Endothelial cell of umbilical vein (primary cell): ENCODE data around the gene PTOV1. TPM values are rescaled to one million over a fixed set of nuclear protein-coding genes. Genes with fewer than 3 reads are reported as not detected.

ENCODE experiments used
- BruUV-seq: library from RNA; stranded (reverse); fragments of 400-500 nt; replicated peaks from 2 replicates; lab custom pipeline; 2021; lab: Mats Ljungman, UMichigan
- CTCF ChIA-PET: fragments of 300-600, 350-600 bp; sonication (Branson Sonifier 250); formaldehyde crosslinking; loops from one replicate; lab custom pipeline; 2021; ENCODE audit warnings: antibody characterized with exemption, inconsistent platforms; lab: Charles Lee
- POLR2A ChIA-PET: fragments of 300-600, 350-600 bp; sonication (Branson Sonifier 250); formaldehyde crosslinking; loops from one replicate; lab custom pipeline; 2021; ENCODE audit warnings: antibody characterized with exemption, inconsistent platforms; lab: Charles Lee
- DNase-seq: peaks from one replicate; pipeline ENCODE4 v3.0.0-alpha.2; 2011; ENCODE audit warnings: low read depth, low spot score
- FAIRE-seq: peaks from 2 replicates; lab custom pipeline; 2011; peaks lifted over from hg19 to GRCh38; lab: Jason Lieb, UNC
- H2AFZ ChIP-seq: 2 replicates; pipeline ENCODE4 v1.6.0; 2012; ENCODE audit warnings: low read depth, low read length, control low read depth, inconsistent platforms
- H3K27ac ChIP-seq: 2 replicates; pipeline ENCODE4 v1.5.1; 2011; ENCODE audit warnings: low read depth, mild to moderate bottlenecking, control low read depth, low read length, moderate library complexity; ENCODE audit not compliant: insufficient read depth
- H3K27me3 ChIP-seq, 2 experiments: 2 replicates each; pipeline versions ENCODE4 v1.6.0 to v1.6.1; 2011; ENCODE audit warnings: low read length in 2 of 2, mixed read lengths in 1 of 2; ENCODE audit not compliant: control insufficient read depth in 2 of 2, insufficient read depth in 2 of 2
- H3K36me3 ChIP-seq, 2 experiments: 2 replicates in 1 of 2; 3 replicates in 1 of 2; pipeline ENCODE4 v1.5.1; 2011; ENCODE audit warnings: low read length in 2 of 2, mild to moderate bottlenecking in 1 of 2, moderate library complexity in 1 of 2; ENCODE audit not compliant: control insufficient read depth in 2 of 2, insufficient read depth in 2 of 2; ENCODE audit errors: extremely low read depth in 1 of 2
- H3K4me1 ChIP-seq: 3 replicates; pipeline ENCODE4 v1.5.1; 2011; ENCODE audit warnings: mild to moderate bottlenecking, low read length; ENCODE audit not compliant: control insufficient read depth, insufficient read depth; ENCODE audit errors: extremely low read depth
- H3K4me2 ChIP-seq: 2 replicates; pipeline ENCODE4 v1.6.1; 2011; ENCODE audit warnings: low read length, control low read depth, mixed read lengths; ENCODE audit not compliant: insufficient read depth
- H3K4me3 ChIP-seq, 3 experiments: fragments of 200-600 bp in 1 of 3; sonication (generic), shearing (Covaris generic) in 1 of 3; replicated peaks in 1 of 3; 2 replicates each; pipeline ENCODE4 v1.5.1; 2011 to 2016; ENCODE audit warnings: control low read depth in 3 of 3, low read length in 3 of 3, mild to moderate bottlenecking in 2 of 3, inconsistent platforms in 1 of 3, low read depth in 1 of 3, moderate library complexity in 1 of 3; ENCODE audit not compliant: insufficient read depth in 1 of 3
- H3K79me2 ChIP-seq: 2 replicates; pipeline ENCODE4 v1.6.0; 2012; ENCODE audit warnings: low read length, inconsistent platforms; ENCODE audit not compliant: control insufficient read depth, insufficient read depth
- H3K9ac ChIP-seq: replicated peaks from 2 replicates; pipeline ENCODE3; 2011; ENCODE audit warnings: low read length, control low read depth; ENCODE audit not compliant: insufficient read depth; ENCODE audit errors: extremely low read depth
- H3K9me1 ChIP-seq: replicated peaks from 3 replicates; pipeline ENCODE4 v1.6.0; 2011; ENCODE audit warnings: mild to moderate bottlenecking, low read length; ENCODE audit not compliant: control insufficient read depth, insufficient read depth; ENCODE audit errors: extremely low read depth
- H3K9me3 ChIP-seq: replicated peaks from 2 replicates; pipeline ENCODE4 v1.5.1; 2012; ENCODE audit warnings: low read length, inconsistent platforms; ENCODE audit not compliant: control insufficient read depth, insufficient read depth
- H4K20me1 ChIP-seq: replicated peaks from 2 replicates; pipeline ENCODE3; 2011; ENCODE audit warnings: mild to moderate bottlenecking, low read length; ENCODE audit not compliant: control insufficient read depth, insufficient read depth; ENCODE audit errors: extremely low read depth
- EZH2 ChIP-seq: IDR thresholded peaks from 2 replicates; pipeline ENCODE4 v1.6.1; 2012; ENCODE audit warnings: borderline replicate concordance, low read depth, mild to moderate bottlenecking, moderate library complexity, low read length, inconsistent platforms; ENCODE audit not compliant: severe bottlenecking
- FOS ChIP-seq: IDR thresholded peaks from 2 replicates; pipeline ENCODE4 v1.6.1; 2011; ENCODE audit warnings: mild to moderate bottlenecking, low read length, moderate library complexity, borderline replicate concordance; ENCODE audit not compliant: insufficient read depth
- GATA2 ChIP-seq: IDR thresholded peaks from 2 replicates; pipeline ENCODE4 v1.7.0; 2011; ENCODE audit warnings: low read depth, mild to moderate bottlenecking, moderate library complexity, mixed read lengths, low read length; ENCODE audit not compliant: insufficient read length, insufficient read depth
- JUN ChIP-seq: IDR thresholded peaks from 2 replicates; pipeline ENCODE4 v1.6.1; 2011; ENCODE audit warnings: borderline replicate concordance, low read depth; ENCODE audit not compliant: insufficient read length, insufficient read depth
- MYC ChIP-seq: IDR thresholded peaks from one replicate; pipeline ENCODE4 v1.6.1; 2011; ENCODE audit warnings: mild to moderate bottlenecking, low read depth, low read length
- POLR2A ChIP-seq: IDR thresholded peaks from 2 replicates; pipeline ENCODE4 v1.6.1; 2012; ENCODE audit warnings: low read depth, mild to moderate bottlenecking, control low read depth, low read length
- POLR2AphosphoS5 ChIP-seq: IDR thresholded peaks from 2 replicates; pipeline ENCODE4 v1.6.1; 2012; ENCODE audit warnings: low read depth, mild to moderate bottlenecking, control low read depth, low read length, moderate library complexity; ENCODE audit not compliant: insufficient read depth
- dilution Hi-C: fragments of 300-500 bp; cut with MboI; formaldehyde crosslinking; loops from one replicate; pipeline ENCODE4 v1.15.0; 2019; ENCODE audit warnings: low sequenced_read_pairs; ENCODE audit not compliant: extremely low pct_ligation_motif_present
- intact Hi-C: fragments of 100-400 bp; cut with micrococcal nuclease; formaldehyde crosslinking; loops from one replicate; pipeline ENCODE4 v1.10.0; 2022
- polyA plus RNA-seq, 4 experiments: library from polyadenylated mRNA; depleted of rRNA in 3 of 4; stranded (reverse) in 3 of 4; unstranded in 1 of 4; fragments of >200 nt; gene quantifications; 2 replicates each; pipeline versions ENCODE4 v1.2.1 to v1.2.3, GENCODE V29; 2011 to 2012; ENCODE audit warnings: missing spikeins in 1 of 4
- total RNA-seq: library from RNA; stranded (reverse); gene quantifications from 2 replicates; pipeline ENCODE4 v1.2.3, GENCODE V29; 2021
- TF ChIP-seq, protein P1 (sequence below), 2 donors: IDR thresholded peaks; 1 replicate in 1 of 2; 2 replicates in 1 of 2; pipeline ENCODE4 v1.5.1; 2011; ENCODE audit warnings: low read length in 2 of 2, mild to moderate bottlenecking in 2 of 2, moderate library complexity in 2 of 2, control low read depth in 1 of 2, inconsistent platforms in 1 of 2, low read depth in 1 of 2; ENCODE audit not compliant: insufficient read depth in 1 of 2; ENCODE audit errors: extremely low read depth in 1 of 2
- TF ChIP-seq, protein P2 (sequence below): IDR thresholded peaks from 2 replicates; pipeline ENCODE4 v1.6.1; 2011; ENCODE audit not compliant: insufficient read depth, insufficient read length

Gene PTOV1
- total and polyA plus RNA-seq, 2 donors (not counting 3 experiments of a cell fraction or from before 2014, with no cell fraction given), result 116 to 184 TPM

DNA sequence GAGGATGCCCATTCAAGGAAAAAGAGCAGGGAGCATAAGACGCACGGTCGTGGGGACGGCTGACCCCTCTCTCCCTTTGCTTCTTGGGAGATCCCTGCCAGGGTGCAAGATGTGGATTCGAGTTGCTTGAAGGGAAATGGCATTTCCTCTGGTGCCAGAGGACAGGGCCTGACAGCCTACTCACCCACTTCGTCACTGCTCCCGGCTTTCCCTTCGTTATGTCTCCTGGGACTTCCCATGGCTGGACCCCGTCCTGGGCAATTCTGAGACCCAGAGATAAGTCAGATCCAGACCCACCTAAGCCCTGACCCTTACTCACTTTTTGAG lies 27.7 kb downstream of the PTOV1 start:
- FAIRE-seq, result no peak
- no peak overlapping the region for H3K27ac ChIP-seq

More for the DNA sequence above, 27.7 kb downstream of the PTOV1 start:
- POLR2A ChIA-PET, result no interaction called here
- Histone ChIP-seq H3K27me3 (no peaks in the 10 kb centered on the region), H2AFZ (no peak overlapping the region), H3K4me1 (peaks cover 14% of the 10 kb centered on the region), H4K20me1 (no peaks in the 10 kb centered on the region), H3K9me3 (no peaks in the 10 kb centered on the region), H3K36me3 (peaks cover 10 to 36% of the 10 kb centered on the region in 2 experiments), H3K9me1 (no peaks in the 10 kb centered on the region), H3K9ac (no peak overlapping the region), H3K79me2 (peaks cover 18% of the 10 kb centered on the region), H3K4me3 (peak overlapping the region in 1 of 3 experiments; percentile 70), H3K4me2 (peak overlapping the region; percentile 83)
- no peak for DNase-seq
- intact Hi-C loops (loop anchor here (1.0 to 5.0 kb wide), 2 partner anchors 12 to 426 kb away; partner anchors contain the start of genes ALDH16A1 and PIH1D1), dilution Hi-C loops (no loop called here)
- TF ChIP-seq, protein P1, sequence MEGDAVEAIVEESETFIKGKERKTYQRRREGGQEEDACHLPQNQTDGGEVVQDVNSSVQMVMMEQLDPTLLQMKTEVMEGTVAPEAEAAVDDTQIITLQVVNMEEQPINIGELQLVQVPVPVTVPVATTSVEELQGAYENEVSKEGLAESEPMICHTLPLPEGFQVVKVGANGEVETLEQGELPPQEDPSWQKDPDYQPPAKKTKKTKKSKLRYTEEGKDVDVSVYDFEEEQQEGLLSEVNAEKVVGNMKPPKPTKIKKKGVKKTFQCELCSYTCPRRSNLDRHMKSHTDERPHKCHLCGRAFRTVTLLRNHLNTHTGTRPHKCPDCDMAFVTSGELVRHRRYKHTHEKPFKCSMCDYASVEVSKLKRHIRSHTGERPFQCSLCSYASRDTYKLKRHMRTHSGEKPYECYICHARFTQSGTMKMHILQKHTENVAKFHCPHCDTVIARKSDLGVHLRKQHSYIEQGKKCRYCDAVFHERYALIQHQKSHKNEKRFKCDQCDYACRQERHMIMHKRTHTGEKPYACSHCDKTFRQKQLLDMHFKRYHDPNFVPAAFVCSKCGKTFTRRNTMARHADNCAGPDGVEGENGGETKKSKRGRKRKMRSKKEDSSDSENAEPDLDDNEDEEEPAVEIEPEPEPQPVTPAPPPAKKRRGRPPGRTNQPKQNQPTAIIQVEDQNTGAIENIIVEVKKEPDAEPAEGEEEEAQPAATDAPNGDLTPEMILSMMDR (IDR thresholded peaks at IDR 0.05; ENCODE audit: extremely low read depth in 1 of 2, insufficient read depth in 1 of 2, low read depth in 1 of 2, low read length in 2 of 2), result no peak
- TF ChIP-seq POLR2AphosphoS5 (no peak), JUN (no peak), MYC (no peak), FOS (no peak), GATA2 (no peak), POLR2A (no peak), EZH2 (no peak)
- TF ChIP-seq, protein P2, sequence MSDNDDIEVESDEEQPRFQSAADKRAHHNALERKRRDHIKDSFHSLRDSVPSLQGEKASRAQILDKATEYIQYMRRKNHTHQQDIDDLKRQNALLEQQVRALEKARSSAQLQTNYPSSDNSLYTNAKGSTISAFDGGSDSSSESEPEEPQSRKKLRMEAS, result no peak
- CTCF ChIA-PET, result no interaction called here
- no TSS peak for BruUV-seq
